Stimulated activated CD4-positive, alpha-beta T cell treated with anti-CD3 and anti-CD28 coated beads, Interleukin-1b, Interleukin-23, amount 100 ng/mL, for 1 hour (primary cell): ENCODE data around the gene EIF4H.
"Not testable (repeated sequence)": the region's sequence is repeated elsewhere in the genome, so short reads cannot be mapped to it uniquely, and the experiment has no call there.

Experiments
- DNase-seq, 2 donors: peaks; one replicate each; pipeline ENCODE4 v3.0.0-alpha.2; 2020; ENCODE audit warnings: low read depth in 2 of 2

EIF4H gene

DNA sequence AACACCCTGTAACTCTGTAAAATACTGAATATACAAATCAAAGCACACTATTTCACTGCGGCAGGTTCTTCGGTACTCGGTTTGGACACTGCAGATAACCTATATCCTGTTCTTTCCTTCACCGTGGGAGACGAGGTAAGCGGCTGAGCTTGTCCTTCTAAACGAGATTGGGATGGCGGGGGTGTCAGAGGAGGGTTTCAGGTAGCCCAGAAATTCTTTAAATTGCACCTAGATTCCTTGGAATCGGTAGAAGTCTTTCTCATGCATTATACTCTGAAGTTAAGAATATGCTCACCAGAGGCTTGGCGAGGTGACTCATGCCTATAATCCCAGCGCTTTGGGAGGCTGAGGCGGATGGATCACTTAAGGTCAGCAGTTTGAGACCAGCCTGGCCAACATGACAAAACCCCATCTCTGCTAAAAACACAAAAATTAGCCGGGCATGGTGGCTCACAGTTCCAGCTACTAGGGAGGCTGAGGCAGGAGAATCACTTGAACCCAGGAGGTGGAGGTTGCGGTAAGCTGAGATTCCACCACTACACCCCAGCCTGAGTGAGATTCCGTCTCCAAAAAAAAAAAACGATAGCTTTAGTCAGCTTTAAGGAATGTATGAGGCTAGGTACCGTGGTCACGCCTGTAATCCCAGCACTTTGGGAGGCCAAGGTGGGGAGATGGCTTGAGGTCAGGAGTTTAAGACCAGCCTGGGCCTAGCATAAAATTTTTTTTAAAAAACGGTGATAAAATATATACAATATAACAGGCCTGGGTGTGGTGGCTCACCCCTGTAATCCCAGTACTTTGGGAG is 25.6 kb downstream of the EIF4H start:
- no peak for DNase-seq

DNA sequence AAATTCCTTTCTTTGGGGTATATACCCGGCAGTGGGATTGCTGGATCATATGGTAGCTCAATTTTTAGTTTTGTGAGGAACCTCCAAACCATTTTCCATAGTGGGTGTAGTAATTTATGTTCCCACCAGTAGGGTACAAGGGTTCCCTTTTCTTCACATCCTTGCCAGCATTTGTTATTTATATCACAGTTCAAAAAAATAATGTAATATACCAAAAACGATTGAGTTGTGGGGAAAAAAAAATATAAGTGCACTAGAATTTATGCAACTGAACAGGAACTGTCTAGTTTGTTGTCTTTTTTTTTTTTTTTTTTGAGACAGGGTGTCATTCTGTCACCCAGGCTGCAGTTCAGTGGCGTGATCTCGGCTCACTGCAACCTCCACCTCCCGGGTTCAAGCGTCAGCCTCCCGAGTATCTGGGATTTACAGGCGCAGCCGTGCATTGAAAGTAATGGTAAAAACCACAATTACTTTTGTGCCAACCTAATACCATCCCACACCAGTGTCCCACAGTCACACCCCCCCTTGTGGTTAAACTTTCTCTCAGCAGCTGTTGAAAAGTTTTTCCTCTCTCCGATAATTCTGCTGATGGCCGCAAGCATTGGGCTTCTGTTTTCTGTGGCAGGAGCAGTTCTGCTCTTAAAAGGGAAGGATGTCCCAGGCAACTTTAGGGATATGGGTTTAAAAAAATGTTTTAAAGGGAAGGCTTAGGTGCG is 28.8 kb downstream of the EIF4H start:
- no peak for DNase-seq

DNA sequence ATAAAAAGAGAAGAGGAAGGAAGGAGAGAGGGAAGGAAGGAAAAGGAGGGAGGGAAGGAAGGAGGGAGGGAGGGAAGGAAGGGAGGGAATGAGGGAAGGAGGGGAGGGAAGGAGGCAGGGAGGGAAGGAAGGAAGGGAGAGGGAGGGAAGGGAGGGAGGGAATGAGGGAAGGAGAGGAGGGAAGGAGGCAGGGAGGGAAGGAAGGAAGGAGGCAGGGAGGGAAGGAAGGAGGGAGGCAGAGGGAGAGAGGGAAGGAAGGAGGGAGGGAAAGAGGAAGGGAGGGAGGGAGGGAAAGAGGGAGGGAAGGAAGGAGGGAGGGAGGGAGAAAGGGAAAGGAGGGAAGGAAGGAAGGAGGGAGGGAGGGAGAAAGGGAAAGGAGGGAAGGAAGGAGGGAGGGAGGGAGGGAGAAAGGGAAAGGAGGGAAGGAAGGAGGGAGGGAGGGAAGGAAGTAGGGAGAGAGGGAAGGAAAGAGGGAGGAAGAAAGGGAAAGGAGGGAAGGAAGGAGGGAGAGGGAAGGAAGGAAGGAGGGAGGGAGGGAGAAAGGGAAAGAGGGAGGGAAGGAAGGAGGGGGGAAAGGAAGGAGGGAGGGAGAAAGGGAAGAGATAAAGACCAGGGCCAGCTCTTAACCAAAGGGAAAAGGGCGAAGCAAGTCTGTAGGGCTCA is 29.9 kb downstream of the EIF4H start:
- no peak for DNase-seq

DNA sequence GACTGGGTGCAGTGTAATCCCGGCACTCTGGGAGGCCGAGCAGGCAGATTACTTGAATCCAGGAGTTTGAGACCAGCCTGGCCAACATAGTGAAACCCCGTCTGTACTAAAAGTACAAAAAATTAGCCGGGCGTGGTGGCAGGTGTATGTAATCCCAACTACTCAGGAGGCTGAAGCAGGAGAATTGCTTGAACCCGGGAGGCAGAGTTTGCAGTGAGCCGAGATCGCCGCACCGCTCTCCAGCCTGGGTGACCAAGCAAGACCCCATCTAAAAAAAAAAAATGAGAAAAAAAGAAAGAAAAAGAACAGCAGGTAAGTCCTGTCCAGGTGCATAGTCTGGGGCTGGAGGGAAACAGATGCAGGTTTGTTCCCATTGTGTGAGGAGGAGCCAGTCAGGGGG is 31.9 kb downstream of the EIF4H start:
- not testable (repeated sequence) for DNase-seq

DNA sequence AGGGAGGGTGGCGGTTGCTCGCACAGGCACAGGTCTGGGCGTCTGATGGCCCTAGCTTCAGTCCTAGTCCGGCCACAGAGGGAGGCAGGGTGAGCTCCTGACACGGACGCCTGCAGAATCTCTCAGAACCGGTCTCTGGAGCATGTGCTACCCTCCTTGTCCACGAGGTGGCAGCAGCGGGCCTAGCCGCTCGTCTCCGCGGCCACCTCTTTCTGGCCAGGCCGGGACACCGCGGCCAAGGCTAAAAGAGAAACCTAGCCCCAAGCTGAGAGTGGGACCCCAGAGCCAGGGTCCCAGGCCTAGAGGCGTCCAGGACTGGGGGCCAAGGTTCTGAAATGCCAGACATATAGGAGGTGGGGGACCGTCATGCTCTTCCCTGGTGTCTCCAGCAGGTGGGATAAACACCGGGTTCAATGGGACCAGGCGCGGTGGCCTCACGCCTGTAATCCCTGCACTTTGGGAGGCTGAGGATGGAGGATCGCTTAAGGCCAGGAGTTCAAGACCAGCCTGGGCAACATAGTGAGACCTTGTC is 32.5 kb downstream of the EIF4H start:
- peak; percentile 53 to 76 for DNase-seq

DNA sequence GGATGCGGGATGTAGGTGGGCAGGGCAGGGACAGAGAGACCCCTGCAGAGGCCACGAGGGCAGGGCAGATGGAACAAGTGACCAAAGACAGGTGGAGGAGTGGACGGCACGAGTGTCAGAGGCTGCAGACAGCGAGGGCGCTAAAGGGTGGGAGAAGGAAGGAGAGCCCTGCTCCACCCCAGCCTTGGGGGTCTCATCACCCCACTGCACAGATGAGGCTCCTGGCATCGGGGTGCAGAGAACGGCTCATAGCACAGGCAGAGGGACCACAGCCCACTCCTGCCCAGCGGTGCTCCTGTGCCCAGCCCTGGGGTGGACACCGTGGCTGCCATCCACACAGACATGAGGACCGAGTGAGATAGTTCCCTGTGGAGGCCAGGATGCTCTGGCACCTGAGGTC is 33.4 kb downstream of the EIF4H start:
- DNase-seq, result no peak

DNA sequence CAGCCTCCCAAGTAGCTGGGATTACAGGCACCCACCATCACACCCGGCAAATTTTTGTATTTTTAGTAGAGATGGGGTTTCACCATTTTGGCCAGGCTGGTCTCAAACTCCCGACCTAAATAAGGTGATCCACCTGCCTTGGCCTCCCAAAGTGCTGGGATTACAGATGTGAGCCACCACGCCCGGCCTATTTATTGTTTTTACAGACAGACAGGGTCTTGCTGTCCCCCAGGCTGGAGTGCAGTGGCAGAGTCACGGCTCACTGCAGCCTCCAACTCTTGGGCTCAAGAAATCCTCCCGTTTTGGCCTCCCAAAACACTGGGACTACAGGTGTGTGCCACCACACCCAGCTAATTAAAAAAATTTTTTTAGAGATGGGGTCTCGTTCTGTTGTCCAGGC is 34.1 kb downstream of the EIF4H start:
- not testable (repeated sequence) for DNase-seq

DNA sequence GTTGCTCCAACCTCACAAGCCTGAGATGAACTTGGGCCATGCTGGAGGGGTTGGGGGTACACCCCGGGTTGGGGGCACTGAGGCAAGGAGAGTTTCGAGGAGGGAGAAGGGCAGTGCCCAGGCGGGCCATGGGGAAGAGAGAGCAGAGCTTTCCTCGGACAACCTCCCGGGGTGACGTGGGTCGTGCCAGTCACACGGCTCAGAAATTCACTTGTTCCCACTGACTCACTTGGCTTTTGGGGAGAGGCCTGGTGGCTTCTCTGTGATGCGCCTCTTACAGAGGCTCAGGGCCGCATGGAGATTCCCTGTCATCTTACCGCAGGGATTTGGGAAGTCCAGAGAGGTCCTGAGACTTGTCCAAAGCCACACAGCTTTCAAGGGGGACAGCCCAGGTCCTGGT is 38.5 kb downstream of the EIF4H start:
- no peak for DNase-seq

DNA sequence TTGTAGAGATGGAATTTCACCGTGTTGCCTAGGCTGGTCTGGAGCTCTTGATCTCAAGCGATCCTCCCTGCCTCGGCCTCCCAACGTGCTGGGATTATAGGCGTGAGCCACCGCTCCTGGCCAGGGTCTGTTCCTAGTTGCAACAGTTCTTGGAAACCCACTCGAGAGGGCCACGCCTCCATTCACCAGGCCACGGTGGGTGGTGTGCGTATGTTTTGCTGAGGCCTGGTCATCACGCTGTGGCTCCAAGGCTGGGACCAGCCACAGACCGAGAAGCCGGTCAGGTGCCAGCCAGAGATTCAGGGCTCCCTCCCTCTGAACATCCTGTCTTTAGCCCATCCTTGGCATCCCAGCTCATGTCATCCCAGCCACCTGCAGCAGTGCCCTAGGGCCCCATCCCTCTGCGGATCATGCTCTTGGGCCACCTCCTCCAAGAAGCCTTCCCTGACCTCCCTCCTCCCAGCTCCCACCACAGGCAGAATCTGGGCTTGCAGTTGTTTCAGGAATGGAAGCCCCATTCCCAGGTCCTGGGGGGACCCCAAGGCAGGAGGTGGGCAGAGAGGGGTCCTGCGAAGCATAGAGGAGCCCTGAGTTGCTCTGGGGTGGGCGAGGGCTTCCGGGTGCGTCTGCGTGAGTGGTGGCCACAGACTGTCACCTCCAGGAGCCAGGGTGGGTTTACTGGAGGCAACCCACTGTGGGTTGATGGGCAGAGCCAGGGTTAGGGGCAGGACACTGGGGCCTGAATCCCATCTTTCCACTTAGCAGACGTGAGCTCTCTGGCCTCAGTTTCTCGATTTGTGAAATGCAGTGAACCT is 40.9 kb downstream of the EIF4H start:
- no peak for DNase-seq

DNA sequence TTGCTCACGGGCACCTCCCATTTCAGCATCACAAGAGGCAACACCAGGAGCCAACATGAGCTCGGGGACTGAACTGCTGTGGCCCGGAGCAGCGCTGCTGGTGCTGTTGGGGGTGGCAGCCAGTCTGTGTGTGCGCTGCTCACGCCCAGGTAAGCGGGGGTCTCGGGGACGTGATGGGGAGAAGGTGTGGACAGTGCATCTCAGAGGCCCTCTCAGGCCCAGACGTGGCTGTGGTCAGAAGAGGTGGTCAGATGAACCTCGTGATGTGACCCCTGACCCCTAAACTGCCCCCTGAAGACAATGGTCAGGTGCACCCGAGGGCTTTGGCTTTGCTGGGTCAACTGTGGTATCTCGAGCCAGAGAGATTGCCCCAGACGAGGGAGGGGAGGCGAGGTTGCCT is 41.8 kb downstream of the EIF4H start:
- no peak for DNase-seq

DNA sequence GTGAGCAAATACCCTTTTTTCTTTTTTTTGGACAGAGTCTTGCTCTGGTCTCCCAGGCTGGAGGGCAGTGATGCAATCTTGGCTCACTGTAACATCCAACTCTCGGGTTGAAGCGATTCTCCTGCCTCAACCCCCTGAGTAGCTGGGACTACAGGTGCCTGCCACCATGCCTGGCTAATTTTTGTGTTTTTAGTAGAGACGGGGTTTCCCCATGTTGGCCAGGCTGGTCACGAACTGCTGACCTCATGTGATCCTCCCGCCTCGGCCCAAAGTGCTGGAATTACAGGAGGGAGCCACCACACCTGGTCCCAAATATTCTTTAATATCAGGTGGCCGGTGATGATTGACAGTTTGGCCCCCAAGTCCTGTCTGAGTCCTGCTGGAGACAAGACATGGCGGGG is 42.2 kb downstream of the EIF4H start:
- no peak for DNase-seq

DNA sequence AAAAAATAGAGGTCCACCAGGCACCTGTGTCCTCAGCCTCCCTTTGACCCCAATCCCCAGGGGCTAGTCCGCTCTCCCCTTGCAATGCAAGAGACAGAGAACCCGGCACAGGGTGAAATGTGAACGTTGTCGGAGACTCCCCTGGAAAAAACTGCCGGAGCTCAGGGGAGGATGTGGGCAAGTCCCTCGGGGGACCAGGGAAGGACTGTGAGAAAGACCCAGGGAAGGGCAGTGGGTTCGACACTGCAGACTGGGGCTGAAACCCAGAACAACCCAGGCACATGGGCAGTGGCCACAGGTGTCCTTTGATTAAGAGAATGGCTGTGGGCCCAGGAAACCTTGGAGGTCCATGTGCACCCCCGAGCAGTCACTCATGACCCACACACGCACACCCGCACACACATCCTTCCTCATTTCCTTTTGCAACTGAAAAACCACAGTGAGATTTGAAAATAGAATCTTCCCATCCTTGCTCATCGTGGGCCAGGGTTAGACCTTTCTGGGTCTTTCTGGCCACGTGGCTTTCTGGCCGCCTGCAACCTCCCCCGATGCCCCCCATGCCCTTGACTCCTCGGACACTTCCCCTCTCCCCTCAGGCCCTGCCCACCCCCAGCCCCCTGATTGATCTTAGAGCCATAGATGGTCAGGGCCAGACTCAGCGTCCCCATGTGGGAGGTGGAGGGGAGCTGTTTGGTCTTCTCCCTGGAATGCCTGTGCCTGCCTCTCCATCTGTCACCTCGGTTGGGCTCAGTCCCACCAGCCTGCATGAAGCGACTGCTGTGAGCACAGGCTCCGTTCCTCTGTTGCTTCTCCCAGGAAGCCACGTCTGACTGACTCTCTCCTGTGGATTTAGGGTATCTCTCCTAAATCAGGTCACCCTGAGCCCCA is 43.5 kb downstream of the EIF4H start:
- no peak for DNase-seq

DNA sequence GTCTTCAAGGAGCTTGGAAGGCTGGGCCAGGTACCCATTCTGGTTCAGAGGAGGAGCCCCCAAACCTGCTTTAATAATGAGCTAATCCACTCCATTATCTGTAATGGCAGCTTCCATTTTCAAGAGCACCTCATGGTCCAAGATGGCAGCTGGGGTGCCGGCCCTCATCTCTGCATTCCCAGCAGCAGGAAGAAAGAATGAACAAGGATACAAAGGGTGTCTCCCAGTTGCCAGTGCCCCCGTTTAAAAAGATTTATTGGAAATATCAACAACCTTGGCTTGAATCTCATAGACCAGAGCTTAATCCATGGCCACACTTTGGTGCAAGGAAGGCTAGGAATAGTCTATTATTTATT is 44.2 kb downstream of the EIF4H start:
- DNase-seq, result no peak

DNA sequence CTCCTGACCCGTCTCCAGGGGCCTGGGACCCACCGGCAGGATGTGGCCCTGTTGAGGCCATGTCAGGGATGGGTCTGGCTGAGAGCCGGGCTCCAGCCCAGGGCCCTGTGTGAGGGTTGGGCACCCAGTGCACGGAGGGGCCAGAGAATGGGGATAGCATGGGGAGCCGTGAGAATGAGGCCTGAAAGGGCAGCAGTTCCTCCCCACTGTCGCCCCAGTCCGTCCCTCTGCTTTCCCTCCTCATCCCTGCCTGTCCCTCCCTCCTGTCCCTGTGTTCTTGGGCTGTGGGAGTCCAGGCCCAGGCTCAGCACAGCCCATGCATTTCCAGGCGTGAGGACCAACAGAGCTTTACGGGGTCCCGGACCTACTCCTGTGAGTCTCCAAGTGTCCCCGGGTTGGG is 45.3 kb downstream of the EIF4H start:
- DNase-seq, result no peak

DNA sequence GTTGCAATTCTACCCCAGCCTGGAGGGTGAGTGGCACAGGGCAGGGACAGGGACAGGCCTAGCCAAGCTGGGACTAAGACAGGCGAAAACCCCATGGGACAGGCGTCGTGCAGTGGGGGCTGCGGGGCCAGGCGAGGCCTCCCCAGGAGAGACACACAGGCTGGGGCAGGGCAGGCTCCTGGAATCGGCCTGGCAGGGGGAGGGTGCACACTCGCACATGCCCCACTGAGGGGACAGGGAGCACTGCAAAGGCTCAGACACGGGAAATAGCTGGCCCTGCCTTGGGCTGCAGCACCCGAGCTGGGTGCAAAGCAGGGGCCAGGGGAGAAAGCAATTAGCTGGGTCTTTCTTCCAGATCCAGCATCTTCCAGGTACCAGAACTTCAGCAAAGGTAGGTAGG is 46.1 kb downstream of the EIF4H start:
- DNase-seq, result no peak

DNA sequence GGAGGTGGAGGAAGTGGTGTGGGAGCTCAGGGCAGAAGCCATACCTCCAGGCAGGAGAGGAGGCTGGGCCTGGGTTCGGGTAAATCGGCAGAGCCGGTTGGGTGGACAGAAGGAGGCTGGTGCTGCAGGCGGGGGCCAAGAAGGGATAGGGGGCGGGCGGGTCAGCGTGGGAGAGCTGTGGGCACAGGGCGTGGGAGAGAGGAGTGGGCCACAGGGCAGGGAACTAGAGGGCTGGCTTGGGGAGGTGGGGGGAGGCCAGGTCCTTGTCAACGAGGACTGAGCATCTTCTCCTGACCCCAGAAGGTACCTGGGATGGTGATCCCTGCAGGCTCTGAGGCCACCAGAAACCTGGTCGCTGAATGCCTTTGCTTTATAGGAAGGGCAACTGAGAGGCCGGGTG is 47.6 kb downstream of the EIF4H start:
- DNase-seq, result no peak

DNA sequence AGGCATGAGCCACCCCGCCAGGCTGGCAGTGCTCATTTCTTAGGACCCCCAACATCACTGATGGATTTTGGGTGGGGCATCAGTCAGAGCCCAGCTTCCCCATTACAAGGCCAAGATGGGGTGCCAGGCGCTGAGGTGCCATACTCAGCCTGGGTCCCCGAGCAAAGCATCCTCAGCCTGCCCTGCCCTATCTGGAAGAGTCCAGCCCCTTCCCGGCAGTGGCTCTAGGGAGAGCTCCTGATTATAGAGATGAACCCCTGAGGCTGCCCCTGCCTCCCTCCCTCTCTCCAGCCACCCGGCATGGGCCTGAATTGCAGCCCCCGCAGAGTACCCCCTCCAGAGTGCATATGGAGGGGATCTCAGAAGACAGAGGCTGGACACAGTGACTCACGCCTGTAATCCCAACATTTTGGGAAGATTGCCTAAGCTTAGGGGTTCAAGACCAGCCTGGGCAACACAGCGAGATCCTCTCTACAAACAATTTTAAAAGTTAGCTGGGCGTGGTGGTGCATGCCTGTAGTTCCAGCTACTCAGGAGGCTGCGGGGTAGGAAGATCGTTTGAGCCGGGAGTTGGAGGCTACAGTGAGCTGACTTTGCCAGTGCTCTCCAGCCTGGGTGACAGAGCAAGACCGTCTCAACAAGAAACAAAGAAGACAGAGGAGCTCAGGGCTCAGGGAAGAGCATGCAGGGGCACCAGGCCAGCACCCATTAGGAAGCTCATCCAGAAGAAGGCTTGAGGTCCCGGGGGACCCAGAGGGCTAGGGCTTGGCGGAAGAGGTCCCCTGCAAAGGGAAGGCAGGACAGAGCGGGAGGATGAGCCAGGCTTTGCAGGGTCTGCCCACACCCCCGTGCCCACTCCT is 48.9 kb downstream of the EIF4H start:
- no peak for DNase-seq

DNA sequence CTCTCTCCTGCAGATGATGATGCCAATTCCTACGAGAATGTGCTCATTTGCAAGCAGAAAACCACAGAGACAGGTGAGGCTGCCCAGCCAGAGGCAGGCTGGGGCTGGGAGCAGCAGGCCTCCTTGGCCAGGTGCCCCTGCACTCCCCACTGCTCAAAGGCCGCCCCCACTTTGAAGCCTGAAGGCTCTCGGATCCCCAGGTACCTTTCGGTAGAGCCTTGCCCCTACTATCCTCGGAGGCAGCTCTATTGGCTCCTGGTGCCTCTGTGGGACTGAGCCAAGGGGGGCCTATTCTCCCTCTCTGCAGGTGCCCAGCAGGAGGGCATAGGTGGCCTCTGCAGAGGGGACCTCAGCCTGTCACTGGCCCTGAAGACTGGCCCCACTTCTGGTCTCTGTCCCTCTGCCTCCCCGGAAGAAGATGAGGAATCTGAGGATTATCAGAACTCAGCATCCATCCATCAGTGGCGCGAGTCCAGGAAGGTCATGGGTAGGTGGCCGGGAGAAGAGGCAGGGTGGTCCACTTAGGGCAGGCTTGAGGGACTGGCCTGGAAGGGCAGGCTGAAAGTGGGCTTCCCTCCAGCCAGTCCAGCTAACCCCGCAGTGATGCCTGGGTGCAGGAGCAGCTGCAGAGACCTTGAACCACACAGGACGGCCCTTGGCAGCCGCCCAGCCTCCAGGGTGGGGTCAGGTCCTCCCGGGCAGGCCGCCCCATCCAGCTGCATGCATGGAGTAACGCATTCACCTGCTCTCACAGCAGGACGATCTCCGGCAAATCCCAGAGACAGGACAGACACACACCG is 49.8 kb downstream of the EIF4H start:
- no peak for DNase-seq

DNA sequence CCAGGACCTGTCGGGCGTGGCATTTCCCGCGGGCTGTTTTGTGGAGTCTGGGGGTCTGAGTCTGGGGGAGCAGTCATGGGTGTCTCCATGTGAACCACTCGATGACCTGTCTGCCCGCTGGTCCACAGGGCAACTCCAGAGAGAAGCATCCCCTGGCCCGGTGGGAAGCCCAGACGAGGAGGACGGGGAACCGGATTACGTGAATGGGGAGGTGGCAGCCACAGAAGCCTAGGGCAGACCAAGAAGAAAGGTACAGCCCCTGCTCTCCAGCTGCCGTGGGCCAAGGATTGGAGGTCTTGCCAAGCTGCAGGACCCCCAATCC is 50.3 kb downstream of the EIF4H start:
- DNase-seq, result no peak
